ENCODE results near the gene RFPL3.
"Not testable (repeated sequence)": the region's sequence is repeated elsewhere in the genome, so short reads cannot be mapped to it uniquely, and the experiment has no call there.

The RFPL3 gene

GRCh38 chr22:32353840-32354239 is 3.8 kb upstream of the RFPL3 start:
- no peak for DNase-seq (ENCODE audit: low read depth in 2 of 2)

DNA sequence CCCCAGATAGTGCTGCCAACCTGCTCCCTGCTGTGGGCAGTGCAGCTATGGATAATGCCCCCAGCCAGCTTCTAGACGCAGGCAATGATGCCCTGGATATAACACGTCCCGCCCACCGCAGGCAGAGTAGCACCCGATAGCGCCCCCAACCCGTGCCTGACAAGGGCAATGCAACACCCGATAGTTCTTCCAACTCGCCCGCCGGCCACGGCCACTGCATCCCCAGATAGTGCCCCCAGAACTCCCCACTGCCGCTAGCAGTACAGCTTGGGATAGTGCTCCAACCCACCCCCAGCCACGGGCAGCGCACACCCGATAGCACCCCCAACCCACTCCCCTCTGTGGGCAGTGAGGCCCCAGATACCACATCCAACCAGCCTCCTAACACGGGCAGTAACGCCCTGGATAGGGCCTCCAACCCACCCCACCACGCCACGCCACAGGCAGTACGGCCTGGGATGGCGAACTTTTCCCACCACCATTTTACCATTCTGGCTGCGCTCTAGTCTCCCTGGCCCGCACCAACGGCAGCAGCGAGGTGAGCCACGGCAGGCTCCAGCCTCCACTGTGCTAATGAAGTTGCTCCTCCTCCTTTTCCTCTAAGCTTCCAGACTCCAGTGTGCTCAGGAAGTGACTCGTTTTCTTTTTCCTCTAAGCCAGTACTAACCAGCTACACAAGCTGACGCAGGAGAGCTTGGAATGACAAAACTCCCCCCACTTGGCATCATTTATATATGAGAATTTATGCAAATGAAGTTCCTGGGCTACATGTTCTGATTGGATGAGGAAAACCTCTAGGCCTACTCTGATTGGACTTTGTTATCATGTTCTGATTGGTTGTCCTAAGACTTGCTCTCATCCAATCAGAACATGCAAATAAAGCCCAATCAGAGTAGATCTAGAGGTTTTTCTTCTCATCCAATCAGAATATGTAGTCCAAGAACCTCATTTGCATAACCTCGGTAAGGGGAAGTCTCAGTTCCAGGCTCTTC is 3.0 kb upstream of the RFPL3 start:
- no peak for DNase-seq (ENCODE audit: low read depth in 2 of 2)

GRCh38 chr22:32355760-32356159 is 1.9 kb upstream of the RFPL3 start:
- no peak for DNase-seq (ENCODE audit: low read depth in 2 of 2)

DNA sequence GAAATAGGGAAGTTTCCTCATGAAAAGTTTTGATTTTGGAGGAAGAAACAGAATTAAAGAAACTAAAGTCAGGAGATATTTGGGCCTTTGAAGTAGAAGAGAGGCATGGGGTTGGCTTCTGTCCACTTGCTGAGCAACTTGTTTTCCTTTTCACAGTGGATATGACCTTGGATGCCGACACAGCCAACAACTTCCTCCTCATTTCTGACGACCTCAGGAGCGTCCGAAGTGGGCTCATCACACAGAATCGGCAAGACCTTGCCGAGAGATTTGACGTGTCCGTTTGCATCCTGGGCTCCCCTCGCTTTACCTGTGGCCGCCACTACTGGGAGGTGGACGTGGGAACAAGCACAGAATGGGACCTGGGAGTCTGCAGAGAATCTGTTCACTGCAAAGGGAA is 2.4 kb downstream of the RFPL3 start:
- DNase-seq (ENCODE audit: low read depth in 2 of 2) = not testable (repeated sequence)

- no peak for DNase-seq (ENCODE audit: low read depth in 2 of 2)
Measured at GRCh38 chr22:32361257-32361656, 3.6 kb downstream of the RFPL3 start.

DNA sequence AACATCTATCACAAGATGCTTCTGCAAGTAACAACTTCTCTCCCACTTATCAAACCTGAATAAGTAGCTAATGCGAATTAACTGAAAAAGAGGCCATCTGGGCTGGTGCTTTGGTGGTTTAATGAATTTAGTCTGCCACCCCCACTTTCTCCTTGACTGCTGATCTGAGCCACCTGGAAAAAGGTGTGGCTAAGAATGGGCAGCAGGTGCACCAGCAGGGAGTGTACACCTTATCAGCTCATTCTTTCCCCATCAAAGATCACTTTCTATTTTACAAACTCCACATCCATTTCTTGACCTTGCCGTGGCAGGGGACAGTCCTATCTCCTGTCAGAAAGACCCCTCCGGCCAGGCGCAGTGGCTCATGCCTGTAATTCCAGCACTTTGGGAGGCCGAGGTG is 6.5 kb downstream of the RFPL3 start:
- DNase-seq (ENCODE audit: low read depth in 2 of 2) = no peak

GRCh38 chr22:32375678-32376450 is 18.2 kb downstream of the RFPL3 start:
- DNase-seq (ENCODE audit: low read depth in 2 of 2) = no peak

DNA sequence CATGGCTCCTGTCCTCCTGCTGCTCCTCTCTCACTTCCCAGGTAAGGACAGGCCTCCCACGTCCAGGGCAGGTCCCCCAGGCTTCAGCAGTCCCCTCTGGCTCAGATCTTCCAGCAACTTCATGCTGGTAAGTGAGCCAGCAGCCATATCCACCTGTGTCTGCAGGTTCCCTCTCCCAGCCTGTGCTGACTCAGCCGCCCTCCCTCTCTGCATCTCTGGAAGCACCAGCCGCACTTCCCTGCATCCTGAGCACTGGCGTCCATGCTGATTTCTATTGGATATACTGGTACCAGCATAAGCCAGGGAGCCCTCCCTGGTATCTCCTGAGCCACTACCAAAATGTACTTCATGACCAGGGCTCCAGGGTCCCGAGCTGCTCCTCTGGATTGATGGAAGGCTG is 19.0 kb downstream of the RFPL3 start:
- no peak for DNase-seq (ENCODE audit: low read depth in 2 of 2)

GRCh38 chr22:32378707-32379272 is 21.1 kb downstream of the RFPL3 start:
- DNase-seq (ENCODE audit: low read depth in 2 of 2) = peak in 1 of 2 donors; percentile 9

- DNase-seq (ENCODE audit: low read depth in 2 of 2) = no peak
Measured at GRCh38 chr22:32380991-32381390, 23.3 kb downstream of the RFPL3 start.

DNA sequence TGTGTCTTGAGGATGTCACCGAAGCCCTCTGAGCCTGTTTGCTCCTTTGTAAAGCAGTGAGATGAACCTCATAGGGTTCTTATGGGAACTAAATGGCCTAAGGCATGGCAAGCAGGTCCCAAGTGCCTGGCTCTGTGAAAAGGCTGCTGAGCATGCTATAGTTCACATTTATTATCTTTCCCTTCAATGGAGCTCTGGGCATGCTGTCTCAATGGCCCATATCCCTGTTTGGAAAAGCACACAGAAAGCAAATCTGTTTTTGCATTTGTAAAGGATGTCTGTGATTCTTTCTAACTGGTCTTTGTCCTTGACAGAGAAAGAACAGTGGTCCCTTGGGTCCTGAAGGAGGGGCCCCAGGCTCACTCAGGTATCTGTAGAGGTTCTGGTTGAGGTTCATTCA is 28.0 kb downstream of the RFPL3 start:
- no peak for DNase-seq (ENCODE audit: low read depth in 2 of 2)

DNA sequence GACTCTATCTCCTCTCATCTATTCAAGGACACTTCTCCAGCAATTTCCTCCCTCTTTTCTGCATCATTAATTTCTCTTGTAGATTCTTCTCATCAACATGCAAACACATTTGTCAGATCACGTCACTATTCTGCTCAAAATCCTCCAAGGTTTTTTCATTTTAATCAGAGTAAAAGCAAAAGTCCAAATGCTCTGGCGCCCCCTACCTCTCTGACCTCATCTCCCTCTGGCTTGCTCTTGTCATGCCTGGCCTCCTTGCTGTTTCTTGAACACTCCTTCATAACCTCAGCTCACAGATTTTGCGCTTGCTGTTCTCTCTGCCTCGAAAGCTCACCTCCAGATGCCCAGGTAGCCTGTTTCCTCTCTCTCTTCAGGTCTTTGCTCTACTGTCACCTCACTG is 32.0 kb downstream of the RFPL3 start:
- no peak for DNase-seq (ENCODE audit: low read depth in 2 of 2)

DNA sequence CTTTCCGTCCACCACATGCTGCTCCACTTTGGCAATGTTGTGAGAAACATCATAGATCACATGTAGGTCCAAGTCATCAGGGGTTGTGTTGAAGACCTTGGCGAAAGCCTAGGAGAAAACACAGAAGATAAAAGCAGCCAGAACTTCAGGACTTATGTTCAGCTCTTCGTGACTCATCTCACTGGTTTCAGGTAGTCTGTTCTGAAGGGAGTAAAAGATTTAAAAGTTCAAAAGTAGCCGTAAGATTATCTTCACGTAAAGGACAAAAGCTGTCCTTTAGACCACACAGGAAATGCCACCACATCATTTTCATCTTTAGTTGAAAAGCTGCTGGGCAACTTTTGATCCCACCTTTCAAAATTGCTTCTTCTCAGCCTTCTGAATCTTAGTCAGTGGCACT is 37.4 kb downstream of the RFPL3 start:
- no peak for DNase-seq (ENCODE audit: low read depth in 2 of 2)

DNA sequence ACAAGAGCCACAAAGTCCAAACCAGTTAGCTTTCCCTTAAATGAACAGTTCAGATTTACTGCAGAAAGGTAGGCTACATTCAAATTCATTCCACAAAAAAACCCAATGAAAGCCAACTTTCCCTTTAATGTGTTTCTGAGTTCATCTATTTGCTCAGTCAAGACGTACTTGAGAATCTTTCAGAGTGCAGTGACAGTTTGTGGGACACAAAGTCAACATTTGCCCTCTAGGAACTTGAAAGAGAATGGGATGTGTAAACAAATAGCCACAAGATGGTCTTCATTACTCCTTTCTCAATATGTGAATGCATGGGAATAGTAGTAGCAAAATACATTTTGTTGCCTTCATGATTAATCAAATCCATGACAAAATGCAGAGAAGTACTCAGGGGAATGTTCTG is 38.6 kb downstream of the RFPL3 start:
- DNase-seq (ENCODE audit: low read depth in 2 of 2) = no peak

DNA sequence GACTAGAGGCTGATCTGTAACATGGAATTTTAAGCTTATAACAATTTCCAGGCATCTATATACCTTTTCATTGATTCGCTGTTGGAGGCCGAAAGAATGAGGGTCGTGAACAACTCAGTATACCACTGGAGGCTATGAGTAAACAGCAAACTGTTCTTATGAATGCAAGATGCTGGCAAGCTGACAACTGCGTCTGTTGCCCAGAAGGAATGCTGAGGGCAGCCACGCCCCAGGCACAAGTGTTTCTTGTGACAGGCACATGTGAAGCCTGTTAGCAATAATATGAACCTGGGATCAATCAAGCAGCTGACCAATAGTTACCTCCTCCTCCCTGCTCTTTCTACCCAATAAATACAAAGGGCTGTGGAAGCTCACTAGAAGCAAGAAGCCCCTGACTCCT is 39.1 kb downstream of the RFPL3 start:
- no peak for DNase-seq (ENCODE audit: low read depth in 2 of 2)

DNA sequence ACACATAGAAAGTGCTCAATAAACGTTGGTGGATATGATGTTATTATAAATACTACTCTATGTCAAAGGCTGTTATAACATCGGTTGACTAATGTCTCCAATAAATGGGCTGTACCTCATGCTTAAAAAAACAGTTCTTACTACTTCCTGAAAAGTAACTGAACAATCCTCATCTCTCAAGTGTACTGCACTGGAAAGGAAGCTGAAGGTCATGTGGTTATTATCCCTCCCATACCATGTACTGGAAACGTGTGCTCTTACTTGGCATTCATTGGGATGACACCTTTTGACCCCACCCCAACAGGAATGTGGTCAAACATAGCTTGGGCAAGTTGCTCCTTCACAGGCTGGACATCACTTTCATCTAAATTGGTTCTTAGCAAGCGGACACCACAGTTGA is 43.8 kb downstream of the RFPL3 start:
- DNase-seq (ENCODE audit: low read depth in 2 of 2) = no peak

- DNase-seq (ENCODE audit: low read depth in 2 of 2) = no peak
Measured at GRCh38 chr22:32404021-32404420, 46.4 kb downstream of the RFPL3 start.

GRCh38 chr22:32407312-32407711 is 49.6 kb downstream of the RFPL3 start:
- DNase-seq (ENCODE audit: low read depth in 2 of 2) = no peak

DNA sequence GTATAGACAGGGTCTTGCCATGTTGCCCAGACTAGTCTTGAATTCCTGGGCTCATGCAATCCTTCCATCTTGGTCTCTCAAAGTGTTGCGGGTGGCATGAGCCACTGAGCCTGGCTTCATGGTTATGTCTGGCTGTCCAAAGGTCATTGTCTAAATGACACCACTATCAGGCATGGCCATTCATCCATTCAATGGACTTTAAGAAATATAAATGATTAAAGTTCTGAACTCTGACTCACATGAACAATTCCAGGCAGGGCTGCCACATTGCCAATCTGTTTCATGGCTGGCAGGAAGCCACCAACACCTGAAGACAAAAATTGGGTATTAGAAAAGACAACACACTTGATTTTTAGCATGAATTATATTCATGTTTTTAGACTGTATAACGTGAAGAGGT is 50.3 kb downstream of the RFPL3 start:
- no peak for DNase-seq (ENCODE audit: low read depth in 2 of 2)

GRCh38 chr22:32409977-32410376 is 52.3 kb downstream of the RFPL3 start:
- DNase-seq (ENCODE audit: low read depth in 2 of 2) = no peak

DNA sequence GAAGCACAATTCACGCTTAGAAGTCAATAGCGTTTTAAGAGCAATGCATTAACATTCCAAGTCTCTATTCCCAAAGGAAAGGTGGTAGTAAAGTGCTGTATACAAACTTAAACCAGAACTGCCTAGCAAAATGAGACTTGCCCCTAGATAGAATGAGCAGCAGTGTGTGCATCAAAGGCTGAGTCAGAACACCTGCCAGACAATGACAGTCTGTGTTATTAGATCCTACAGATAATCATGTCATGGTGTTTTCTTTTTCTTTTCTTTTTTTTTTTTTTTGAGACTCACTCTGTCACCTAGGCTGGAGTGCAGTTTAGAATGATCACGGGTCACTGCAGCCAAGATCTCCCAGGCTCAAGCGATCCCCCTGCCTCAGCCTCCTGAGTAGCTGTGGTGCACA is 52.8 kb downstream of the RFPL3 start:
- DNase-seq (ENCODE audit: low read depth in 2 of 2) = no peak
